Peyer's patch (tissue), 4 donors: ENCODE results near the gene BARX2.

Source experiments
- CTCF ChIP-seq, 6 experiments: fragments of 450-650 bp in 4 of 6; fragments of 200-600 bp in 2 of 6; sonication (generic) in 1 of 6; IDR thresholded peaks; one replicate each; pipeline ENCODE4 v1.5.1; 2017 to 2019; ENCODE audit warnings: antibody characterized with exemption in 6 of 6, mild to moderate bottlenecking in 3 of 6, moderate library complexity in 1 of 6
- POLR2A ChIP-seq, 2 donors: fragments of 450-650 bp; IDR thresholded peaks; one replicate each; pipeline ENCODE4 v1.5.1; 2017; ENCODE audit warnings: antibody characterized with exemption in 2 of 2, mild to moderate bottlenecking in 2 of 2, moderate library complexity in 2 of 2

DNA sequence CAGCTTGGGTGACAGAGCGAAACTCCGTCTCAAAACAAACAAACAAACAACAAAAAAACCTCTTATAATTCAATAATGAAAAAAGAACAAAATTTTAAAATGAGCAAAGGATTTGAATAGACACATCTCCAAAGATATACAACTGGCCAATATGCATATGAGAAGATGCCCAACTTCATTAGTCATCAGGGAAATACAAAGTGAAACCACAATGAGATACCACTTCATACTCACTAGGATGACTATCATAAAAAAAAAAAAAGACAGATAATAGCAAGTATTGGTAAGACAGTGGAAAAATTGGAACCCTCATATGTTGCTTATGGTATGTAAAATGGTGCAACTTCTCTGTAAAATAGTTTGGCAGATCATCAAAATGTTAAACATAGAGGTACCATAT, 28.7 kb upstream of the BARX2 start:
- no peak for TF ChIP-seq POLR2A (IDR thresholded peaks at IDR 0.05)
- no peak for TF ChIP-seq CTCF (IDR thresholded peaks at IDR 0.05)
